ENCODE measurements around the gene MTCL1. TPM values are rescaled to one million over a fixed set of nuclear protein-coding genes. Genes with fewer than 3 reads are reported as not detected.

The MTCL1 gene
- total and polyA plus RNA-seq, 9 of the 15 experiments (the other 6 are each of a cell fraction or from before 2014, with no cell fraction given) = 0.21 to 7.4 (median 3.7) TPM

- no peaks in the 10 kb centered on the region for H3K79me2 ChIP-seq (ENCODE audit: control insufficient read depth, insufficient read depth, low read length)
- no peak overlapping the region for H3K4me3 ChIP-seq
- no peak for FAIRE-seq
- H3K9me1 ChIP-seq (ENCODE audit: control insufficient read depth, insufficient read depth, low read length) = no peaks in the 10 kb centered on the region
- H3K9ac ChIP-seq (ENCODE audit: insufficient read depth in 1 of 2, low read depth in 2 of 2, low read length in 2 of 2) = no peak overlapping the region
- in situ Hi-C loops (cut with MboI) = no loop called here
- peaks cover 0 to 6% of the 10 kb centered on the region in 2 experiments; a peak in 3 of 5 replicates for H3K4me1 ChIP-seq (replicated peaks in 1 of 2; ENCODE audit: control insufficient read depth in 2 of 2, insufficient read depth in 2 of 2, low read length in 2 of 2)
- H4K20me1 ChIP-seq (replicated peaks; ENCODE audit: control insufficient read depth, insufficient read depth, low read length) = no peaks in the 10 kb centered on the region
- ChIA-PET CTCF (ENCODE audit: low intra/inter-chr PET ratio) (no interaction called here), POLR2A (interaction anchor here (1.3 kb wide), 1 partner anchor 11 kb away, joined by 4 read pairs; no protein-coding TSS in a partner anchor)
- peak in 2 of 4 experiments; percentile 31 to 38 for DNase-seq (ENCODE audit: extremely low read depth in 1 of 4, low spot score in 3 of 4)
- no TSS peak for BruUV-seq (replicated peaks)
- H3K9me3 ChIP-seq (replicated peaks; ENCODE audit: control insufficient read depth, insufficient read depth, low read depth, low read length) = no peaks in the 10 kb centered on the region
- H3K27ac ChIP-seq (ENCODE audit: extremely low read depth, low read depth, low read length) = no peak overlapping the region
- WGBS (ENCODE audit: insufficient coverage, low coverage, missing lambda C conversion rate) = 0% methylated on average over 1 of the region's 1 CpG
- peak; percentile 58 for ATAC-seq
- intact Hi-C loops (cut with micrococcal nuclease) = no loop called here
- H2AFZ ChIP-seq (ENCODE audit: low read depth, low read length) = no peak overlapping the region
- H3K4me2 ChIP-seq (ENCODE audit: insufficient read depth, low read length) = no peak overlapping the region
- H3K27me3 ChIP-seq (ENCODE audit: control insufficient read depth in 2 of 2, insufficient read depth in 2 of 2, low read length in 2 of 2) = no peaks in the 10 kb centered on the region; a peak in 1 of 5 replicates
- H3K36me3 ChIP-seq (ENCODE audit: control insufficient read depth, insufficient read depth, low read length) = no peaks in the 10 kb centered on the region
- TF ChIP-seq HDAC2 (IDR thresholded peaks at IDR 0.05) (peak; percentile 50; the same call in 1 of the 2 replicates), SAFB2 (IDR thresholded peaks at IDR 0.05; ENCODE audit: borderline replicate concordance, low read depth, low read length, severe bottlenecking) (no peak), ZNF668 (CRISPR knock-in tag; IDR thresholded peaks at IDR 0.05) (no peak), E2F1 (CRISPR knock-in tag; IDR thresholded peaks at IDR 0.05) (no peak), BCOR (IDR thresholded peaks at IDR 0.05) (peak; percentile 81; the same call in 1 of the 2 replicates), ZNF197 (CRISPR knock-in tag; IDR thresholded peaks at IDR 0.05; ENCODE audit: low read depth) (no peak), AFF1 (IDR thresholded peaks at IDR 0.05; ENCODE audit: low read depth in 1 of 2, partially characterized antibody in 2 of 2) (no peak), CHD1 (IDR thresholded peaks at IDR 0.05; ENCODE audit: low read length) (no peak), ZNF592 (IDR thresholded peaks at IDR 0.05) (no peak), TFAM (CRISPR knock-in tag; conservative IDR thresholded peaks at IDR 0.05) (no peak), FOSL1 (tag; conservative IDR thresholded peaks at IDR 0.05) (peak; percentile 84)
These were observed 153.6 kb downstream of the MTCL1 start for GRCh38 chr18:8858888-8859511.

Measured in K562 (cell line).